ENCODE measurements around the gene GUCD1.
"Not testable (repeated sequence)": the region's sequence is repeated elsewhere in the genome, so short reads cannot be mapped to it uniquely, and the experiment has no call there.

GUCD1 gene

DNA sequence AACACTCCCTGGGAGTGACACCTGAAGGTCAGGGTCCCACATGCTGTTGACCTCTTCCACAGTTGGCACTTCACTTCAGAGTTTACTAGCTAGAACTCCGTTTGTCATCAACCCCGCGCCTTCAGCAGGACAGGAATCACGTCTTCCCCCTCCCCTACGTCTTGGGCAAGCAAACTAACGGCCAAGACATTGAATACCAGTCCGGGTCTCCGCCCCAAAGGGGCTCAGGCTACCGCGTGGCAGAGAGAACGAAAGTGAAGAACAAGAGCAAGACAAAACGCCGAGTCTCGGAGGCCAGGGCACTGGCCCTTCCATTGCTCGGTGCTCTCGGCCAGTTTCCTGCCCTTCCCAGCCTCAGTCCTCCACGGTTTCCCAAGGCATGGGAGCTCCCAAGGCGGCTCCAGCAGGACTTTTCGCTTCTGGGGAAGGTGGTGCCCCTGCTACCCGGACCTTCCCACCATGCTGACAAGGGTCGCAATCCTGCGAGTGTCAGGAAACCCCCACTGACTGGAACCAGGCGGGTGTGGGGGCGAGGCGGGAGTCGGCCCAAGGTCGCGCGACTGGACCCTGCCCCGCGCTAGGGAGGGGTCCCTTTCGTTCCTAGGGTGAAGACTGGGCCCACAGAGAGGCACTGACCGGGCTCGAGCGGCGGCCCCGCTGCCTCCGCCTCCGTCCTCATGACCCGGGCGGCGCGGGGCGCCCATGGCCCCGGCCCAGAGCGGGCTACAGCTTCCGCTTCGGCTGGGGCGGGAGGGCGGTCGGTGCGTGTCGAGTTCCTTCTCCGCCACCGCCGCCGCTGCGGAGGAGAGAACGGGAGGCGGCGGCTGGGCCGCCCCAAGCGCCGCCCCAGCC, at the start of gene GUCD1:
GUCD1 (minus strand) TSS at position 826 of the 852 bp plus-strand sequence; CDS start at position 679, 147 bp downstream.
- DNase-seq: peak; percentile 44

DNA sequence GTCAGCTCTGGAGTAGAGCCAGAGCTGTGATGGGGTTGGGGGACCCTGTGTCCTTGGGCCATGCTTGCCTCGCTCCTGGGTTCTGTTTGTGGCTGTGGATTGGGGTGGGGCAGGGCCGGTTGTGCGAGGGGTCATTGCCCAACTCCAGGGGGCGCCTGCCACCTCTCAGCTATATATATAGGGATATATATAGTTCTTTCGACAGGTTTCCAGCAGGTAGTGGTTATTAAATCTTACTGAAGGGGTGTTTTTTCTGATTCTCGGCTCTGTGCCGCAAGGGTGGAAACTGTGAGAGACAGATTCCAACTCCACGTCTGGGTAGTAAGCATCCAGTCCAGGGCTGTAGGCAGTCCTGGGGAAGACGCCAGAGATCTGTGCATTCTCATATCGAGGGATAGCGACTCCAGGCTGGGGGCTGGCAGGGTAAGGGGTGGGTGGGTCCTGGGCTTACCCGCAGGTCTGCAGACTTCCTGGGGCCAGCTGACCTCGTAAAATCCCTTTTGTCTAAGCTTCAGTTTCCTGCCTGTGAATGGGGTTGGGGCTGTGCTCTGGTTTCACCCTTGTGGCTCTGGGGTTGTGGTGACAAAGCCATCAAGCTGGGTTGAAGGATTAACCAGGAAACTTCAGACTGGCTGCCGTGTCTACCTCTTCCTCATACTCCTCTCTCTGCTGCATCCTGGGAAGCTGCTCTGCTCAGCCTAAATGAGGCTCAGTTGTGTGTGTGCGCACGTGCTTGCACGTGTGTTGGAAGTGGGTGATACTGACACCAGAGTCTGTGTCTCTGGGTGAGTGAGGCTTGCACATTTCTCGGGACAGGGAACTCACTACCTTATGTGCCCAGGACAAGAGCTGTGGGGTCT, 49.1 kb upstream of the GUCD1 start:
- DNase-seq: not testable (repeated sequence)

DNA sequence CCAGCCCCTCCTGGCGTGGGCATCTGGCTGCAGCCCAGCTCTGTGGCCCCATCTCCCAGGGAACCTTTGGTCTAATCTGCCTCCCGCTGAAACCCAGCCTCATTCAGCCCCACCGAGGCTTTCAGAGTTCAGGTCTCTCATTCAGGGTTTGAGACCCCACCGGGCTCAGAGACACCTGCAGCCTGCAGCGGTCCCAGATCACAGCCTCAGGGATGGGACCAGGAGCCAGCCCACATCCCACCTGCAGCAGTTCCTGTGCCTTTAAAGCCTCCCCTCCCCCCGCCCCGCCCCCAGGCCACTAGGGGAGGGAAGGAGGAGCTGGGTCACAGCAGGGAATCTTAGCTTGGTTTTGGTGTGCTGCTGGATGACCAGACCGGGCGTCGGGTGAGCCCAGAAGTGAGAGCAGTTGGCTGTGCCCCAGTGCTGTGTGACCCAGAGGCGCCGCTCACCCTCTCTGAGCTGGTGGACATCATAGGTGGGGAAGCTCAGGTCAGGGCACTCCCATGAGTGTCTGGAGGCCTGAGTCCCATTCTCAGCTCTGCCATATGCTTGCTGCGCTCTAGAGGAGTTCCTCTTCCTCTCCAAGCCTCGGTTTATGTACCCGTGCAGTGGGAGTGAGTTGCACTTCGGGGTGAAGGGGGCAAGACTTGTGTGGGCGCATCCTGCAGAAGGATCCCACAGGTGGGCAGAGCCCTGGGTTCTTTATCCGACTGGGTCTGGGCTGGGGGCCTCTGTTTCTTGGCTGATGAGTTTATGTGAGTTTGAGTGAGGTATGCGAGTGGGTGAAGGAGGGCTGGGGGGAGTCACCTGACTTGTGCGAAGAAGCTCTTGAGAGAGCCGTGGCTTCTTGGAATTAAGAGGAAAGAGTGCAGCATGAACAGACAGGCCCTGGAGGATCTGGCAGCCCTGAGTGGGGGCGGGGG, 48.2 kb upstream of the GUCD1 start, which contains the start of gene GGT1:
GGT1 (plus strand) TSS at position 347 of the 923 bp plus-strand sequence. CDS start 7,889 bp downstream, outside the sequence.
- DNase-seq: not testable (repeated sequence)

DNA sequence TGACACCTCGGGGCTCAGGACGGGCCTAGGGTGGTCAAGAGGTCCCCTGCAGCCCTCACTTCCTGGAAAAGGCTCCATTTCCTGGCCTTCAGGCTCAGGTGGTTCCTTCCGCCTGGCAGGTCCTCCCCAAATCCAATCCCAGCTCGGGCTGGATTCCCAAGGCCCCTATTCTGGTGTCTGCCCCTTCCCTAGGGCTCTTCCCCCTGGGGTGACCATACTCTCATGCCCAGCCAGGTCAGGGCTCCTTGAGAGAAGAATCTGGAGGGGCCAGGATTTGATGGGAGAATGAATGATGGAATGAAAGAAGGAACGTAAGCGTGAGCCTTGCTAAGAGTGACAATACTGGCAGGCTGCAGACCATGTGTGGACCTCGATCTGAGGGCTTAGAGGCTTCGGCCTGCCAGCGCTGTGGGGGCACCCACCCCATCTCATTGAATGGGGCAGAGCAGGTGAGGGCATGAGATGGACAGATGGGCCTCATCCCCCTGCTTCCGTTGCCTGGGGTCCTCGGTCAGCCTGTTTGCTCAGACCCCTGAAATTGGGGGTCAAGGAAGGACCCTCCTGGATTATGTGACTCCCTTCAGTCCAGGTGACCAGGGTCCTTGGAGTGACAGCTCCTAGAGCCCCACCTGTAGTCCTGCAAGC, 47.3 kb upstream of the GUCD1 start:
- not testable (repeated sequence) for DNase-seq

DNA sequence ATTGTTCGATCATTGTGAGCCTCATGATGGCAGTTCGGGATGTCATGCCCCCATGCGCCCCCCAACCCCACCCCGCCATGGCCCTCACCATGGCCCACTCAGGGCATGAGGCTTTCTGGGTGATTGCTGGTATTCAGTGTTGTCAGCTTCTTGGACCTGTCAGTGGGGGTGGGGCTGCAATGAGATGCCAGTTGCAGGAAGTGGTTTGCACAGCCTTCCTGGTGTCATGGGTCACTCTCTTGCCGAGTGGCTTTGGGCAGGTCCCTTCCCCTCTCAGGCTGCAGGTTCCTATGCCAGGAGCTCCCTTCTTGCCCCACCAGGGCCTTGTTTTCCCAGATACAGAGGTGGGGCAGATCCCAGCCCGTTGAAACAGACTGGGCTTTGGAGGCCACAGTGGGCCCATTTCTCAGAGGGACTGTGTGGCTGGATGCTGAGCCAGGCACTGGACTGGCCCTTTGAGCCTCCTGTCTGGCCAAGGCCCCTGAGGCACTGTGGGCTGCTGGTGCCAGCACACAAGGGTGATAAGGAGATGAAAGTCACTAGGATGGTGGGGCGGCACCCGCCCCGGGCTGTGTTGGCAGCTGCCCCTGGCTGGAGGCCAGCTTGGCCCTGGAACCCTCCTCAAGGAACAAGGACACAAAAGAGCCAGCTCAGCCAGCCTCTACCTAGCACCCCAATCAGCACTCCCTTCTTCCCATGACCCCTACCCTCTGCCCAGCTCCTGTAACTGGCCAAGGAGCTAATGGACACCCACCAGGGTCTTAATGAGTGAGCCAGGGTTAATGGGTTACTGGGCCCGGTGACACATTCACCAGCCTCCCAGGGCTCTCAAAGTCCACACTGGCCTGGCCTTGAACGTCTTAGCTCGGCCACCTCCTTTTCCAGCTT, 46.5 kb upstream of the GUCD1 start:
- no peak for DNase-seq

DNA sequence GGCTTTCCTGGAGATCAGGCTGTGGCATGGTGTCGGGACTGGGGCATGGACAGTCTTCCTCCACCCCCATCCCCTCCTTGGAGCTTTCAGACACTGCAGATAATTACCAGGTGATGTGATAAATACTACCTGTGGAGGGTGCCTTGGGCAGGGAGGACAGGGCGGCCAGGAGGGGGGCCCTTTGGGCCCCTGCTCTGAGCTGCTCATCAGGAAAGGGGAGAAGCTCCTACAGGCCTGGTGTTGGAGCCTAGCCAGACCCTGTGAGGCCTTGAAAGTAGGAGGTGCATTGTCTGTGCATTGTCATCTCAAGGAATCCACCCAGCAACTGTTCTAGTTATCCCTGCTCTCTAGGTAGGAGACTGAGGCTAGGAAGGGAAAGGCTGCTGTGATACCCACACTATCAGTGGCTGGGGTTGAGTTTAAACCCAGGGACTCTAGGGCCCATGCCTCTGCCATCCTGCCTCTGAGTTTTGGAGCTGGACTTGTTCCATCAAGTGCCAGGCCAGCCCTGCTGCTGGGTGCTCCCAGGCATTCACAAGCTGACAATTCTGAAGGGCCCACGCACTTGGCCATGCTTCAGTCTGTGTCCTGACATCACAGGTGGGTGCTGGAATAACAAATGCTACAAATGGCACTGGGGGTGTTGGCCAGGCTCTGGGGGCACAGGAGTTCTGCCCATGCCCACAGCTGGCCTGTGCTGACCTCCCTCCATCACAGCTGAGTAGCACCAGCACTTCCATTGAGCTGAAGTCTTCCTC, 45.2 kb upstream of the GUCD1 start:
- peak; percentile 21 for DNase-seq

DNA sequence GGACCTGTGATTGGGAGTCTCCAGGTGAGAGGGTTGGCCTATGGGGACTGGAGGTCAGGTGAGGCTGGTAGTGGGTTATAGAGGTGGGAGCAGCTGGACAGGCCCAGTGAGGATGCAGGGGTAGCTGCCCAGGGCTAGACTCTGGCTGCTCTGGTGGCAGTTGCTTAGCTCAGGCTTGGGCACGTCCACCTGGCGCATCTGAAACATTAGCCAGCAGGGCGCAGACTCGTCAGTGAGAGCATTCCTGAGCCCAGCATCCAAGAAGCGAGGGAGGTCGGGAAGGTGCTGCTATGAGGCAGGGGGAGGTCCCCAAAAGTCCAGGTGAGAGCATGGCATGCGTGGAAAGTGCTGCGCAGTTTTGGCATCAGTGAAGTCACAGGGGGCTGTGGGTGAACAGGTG, 44.6 kb upstream of the GUCD1 start:
- DNase-seq: no peak

DNA sequence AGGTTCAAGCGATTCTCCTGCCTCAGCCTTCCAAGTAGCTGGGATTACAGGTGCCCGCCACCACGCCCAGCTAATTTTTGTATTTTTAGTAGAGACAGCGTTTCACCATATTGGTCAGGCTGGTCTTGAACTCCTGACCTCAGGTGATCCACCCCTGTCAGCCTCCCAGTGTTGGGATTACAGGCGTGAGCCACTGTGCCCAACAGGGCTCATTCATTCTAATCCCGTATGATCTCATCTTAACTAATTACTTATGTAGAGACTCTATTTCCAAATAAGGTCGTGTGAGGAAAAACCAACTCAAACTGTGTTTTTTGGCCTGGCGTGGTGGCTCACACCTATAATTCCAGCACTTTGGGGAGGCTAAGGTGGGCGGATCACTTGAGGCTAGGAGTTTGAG, 42.1 kb upstream of the GUCD1 start:
- not testable (repeated sequence) for DNase-seq

DNA sequence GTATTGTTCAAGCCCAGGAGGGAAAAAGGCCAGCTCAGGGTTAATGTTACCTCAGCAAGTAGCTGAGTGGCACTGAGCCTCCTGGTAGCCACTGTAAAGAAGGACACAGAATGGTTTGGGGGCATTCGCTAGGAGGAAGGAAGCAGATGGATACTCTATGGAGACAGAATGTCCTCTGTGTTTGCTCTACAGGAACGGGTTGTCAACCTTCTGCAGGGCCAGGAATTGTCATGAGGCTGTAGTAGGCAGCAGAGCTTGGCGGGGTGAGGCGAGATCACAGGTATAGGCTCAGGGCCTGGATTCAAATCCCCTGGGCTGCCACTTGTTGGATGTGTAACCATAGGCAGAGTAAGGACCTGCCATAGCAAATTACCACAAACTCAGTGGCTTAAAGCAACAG, 40.9 kb upstream of the GUCD1 start:
- DNase-seq: no peak

DNA sequence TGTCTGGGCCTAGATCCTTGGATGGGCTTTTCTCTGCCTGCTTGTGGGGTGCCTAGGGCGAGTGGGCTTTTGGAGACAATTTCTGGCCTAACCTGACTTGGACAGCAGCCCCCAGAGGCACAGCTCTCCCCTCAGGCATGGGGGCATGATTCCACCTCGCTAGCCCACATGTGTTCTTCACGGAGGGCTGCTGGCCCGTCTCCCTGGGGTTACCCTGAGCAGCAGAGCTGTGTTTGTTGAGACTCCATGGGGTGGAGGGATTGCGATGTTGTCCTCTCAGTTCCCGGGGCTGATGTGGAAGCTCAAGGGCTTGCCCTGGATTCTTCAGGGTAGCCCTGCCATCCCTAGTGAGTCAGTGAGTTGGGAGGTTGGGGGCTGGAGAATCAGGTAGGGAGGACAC, 40.3 kb upstream of the GUCD1 start:
- no peak for DNase-seq

DNA sequence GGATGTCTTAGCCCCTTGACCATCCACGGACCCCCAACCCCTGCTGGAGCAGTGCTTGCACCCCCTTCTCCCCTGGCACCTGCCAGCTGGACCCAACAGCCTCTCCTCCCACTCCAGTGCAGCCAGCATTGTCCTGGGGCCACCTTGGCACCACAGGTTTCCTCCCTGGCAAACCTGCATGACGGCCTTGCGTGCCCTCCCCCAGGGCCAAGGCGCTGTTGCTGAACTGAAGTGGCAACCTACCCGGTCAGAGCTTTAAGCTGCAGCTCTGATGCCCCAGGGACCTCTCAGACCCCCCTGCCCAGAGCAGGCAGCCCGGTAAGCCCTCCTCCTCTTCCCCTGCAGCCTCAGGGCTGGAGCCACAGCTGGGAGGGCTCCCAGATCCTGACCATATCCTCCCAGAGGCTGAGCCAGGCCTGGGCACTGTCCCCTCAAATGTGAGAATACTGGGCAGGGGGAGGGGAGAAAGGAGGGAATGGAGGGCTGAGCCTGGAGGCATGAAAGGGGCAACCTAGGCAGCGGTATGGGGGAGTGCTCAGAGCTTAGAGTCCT, 39.7 kb upstream of the GUCD1 start:
- no peak for DNase-seq

DNA sequence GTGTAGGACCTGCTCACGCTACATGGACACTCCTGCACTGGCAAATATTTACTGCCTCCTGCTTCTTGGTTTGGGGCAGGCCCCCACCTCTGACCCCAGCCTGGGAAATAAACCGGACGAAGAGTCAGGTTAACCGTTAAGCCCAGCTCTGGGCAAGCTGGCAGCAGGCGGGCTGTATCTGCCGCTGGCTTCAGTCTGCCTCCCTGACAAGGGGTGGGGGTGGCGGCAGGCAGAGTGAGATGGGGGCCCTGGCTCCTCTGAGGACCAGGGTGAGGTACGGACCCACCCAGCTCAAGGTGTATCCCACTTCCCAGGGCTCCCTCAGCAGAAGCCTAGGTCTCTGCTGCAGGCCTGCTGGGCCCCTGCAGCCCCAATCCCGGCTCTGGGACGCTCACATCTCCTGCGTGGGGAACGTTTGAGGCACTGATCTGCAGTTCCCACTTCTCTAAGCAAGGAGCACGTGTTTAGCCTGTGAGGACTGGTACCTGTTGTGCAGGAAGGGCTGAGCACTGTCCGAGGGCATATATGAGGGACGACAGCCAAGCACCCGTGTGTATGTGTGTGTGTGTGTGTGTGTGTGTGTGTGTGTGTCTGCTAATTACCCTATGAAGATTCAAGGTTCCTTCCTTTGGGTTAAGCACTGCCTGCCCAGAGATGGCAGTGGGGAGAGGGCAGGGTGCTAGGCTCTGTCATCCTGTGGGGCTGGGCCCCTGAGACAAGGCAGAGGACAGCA, 39.1 kb upstream of the GUCD1 start:
- DNase-seq: no peak

DNA sequence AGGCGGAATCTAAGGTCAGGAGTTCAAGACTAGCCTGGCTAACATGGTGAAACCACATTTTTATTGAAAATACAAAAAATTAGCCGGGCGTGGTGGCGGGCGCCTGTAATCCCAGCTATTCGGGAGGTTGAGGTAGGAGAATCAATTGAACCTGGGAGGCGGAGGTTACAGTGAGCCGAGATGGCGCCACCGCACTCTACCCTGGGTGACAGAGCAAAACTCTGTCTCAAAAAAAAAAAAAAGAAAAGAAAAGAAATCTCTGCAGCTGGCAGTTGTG, 38.6 kb upstream of the GUCD1 start:
- not testable (repeated sequence) for DNase-seq

DNA sequence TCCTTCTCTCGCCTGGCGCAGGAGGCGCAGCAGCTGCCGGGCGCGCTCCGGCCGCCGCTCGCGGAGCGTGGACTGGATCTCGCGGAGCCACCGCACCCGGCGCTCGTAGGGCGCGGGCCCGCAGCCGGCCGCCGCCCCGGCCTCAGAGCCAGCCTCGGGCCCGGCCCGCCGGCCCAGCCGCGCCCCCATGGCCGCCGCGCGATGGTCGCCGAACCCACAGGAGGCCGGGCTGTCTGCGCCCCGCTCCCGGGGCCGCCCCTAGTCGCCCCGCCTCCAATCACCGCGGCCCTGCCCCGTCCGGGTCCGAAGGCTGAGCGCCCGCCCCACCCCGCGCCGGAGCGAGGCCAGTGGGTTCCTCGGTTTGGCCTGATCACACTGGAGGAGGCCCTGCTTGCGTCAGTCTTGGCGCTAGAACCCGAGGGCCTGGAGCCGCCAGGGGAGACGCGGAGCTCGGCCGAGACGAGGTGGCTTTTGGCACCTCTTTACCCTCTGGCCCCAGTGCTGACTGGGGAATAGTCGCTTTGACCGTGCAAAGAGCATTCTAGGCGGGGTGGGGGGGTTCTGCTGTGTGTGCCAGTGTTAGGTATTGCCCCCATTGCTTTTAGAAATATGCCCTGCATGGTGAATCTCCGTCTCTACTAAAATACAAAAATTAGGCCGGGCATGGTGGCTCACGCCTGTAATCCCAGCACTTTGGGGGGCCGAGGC, 38.1 kb upstream of the GUCD1 start, which contains the start of gene LRRC75B:
LRRC75B (minus strand) TSS at position 223 of the 708 bp plus-strand sequence; CDS start at position 189, 34 bp downstream.
- DNase-seq: peak; percentile 86

DNA sequence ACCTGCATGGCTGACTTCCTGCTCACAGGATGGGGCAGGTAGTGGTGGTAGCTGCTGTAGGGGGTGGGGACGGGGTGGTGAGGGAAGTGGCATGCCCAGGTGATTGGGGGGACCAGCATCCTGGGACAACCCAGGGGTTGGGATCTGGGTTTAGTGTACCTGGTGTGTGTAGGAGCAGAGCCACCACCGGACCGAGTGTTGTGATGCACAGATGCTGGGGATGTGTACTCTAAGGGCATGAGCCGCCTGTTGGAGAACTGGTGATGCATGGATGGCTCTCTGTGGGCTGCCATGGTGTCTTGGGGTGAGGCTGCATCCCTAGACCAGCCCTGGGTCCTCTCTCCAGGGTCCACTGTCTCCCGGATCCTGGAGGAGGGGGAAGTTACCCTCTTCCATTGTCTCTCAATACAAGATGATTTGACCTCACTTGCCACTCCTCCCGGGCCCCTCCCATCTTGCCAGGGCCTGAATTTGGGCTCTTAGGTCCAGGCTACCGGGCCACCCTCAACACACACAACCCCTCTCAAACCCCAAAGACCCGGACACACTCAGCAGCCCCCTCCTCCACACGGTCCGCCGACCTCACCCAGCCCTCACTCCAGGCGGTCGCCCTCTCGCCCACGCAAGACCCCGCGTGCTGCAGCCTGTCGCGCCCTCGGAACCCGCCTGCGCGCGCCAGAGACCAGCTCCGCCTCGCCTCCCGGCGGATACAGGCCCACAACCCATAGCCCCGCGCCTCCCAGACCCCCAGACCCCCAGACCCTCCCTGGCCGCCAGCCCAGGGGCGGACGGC, 37.3 kb upstream of the GUCD1 start:
- DNase-seq: no peak

DNA sequence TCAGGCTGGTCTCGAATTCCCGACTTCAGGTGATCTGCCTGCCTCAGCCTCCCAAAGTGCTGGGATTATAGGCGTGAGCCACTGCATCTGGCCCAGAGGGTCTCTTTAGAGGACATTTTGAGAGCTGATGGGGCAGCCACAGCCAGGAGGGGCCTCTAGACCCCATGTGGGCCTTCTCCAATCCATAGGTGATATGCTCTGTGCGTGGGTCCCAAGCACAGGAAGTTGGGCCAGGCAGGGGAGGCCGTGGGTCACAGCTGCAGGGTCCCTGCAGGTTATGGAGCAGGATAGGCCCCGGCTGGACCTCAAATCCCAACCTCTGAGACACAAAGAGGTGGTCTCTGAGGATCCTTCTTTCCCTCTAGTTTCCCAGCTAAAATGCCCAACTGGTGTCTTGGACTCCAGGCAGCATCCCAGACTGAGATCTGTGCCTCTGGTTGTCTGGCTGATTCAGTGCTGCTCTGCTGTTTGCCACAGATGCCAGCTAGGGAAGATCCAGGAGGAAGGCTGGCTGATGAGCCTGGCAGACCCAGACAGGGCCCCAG, 36.4 kb upstream of the GUCD1 start:
- no peak for DNase-seq

DNA sequence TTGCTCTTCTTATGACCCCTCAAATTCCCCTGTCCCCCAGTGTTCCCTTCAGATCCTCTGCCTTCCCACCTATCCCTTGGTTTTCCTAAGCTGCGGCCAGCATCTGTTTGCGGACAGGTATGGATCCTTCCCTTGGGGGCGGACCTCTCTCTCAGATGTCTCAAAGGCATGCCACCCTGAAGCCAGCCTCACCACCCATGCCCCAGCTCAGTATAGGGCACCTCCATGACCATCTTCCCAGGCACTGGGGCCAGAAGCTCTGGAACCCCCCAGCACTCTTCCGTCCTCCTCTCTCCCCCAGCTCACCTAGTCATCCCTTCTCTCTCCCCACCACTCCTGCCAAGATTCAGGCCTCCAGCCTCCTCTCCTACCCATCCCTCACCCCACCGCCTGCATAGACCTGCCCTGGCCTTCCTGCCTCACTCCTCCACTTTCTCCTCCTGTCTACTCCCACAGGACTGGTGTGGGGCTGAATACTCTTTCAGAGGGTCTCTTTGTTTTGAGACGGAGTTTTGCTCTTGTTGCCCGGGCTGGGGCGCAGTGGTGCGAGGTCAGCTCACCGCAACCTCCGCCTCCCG, 35.7 kb upstream of the GUCD1 start:
- no peak for DNase-seq

All from fibroblast of skin of right biceps (primary cell).